ENCODE results near the gene SAMD14.

DNA sequence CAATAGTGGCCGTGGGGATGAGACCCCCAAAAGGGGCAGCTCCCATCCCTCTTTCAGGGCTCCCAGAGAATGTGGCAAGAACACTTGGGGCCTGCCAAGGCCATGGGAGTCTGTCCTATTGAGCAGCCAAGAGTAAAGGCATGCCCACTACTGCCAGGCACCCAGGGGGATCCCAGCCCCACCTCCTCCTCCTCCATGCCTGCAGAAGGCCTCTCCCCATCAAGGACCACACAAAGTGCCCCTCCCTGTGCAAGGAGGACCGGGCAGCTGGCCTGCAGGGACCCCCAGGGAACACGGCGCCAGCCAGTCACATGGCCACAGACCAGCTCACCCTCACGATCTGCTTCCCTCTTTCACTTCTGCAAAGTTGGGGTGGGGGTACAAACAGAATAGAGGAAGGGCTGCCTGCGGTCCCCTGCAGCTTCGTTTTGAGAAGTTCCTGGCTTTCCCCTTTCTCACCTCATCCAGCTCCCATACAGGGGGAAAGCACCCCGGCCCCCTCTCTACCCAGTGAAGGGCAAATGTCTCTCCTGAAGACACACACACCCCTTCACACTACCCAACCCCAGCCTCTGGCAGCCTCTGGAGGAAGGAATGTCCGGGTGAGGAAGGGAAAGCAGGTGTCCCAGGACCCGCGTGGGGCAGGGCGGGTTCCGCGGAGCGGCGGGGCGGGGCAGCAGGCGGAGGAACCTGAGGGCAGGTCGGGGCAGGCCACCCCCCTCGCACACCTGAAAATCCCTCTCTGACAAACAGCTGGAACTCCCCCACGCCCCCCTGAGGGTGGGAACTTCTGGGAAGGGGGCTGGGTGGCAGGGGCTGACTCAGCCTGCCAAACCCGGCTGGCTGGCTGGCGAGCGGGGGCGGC, 18.5 kb upstream of the SAMD14 start:
- TF ChIP-seq POLR2AphosphoS5 (IDR thresholded peaks at IDR 0.05; ENCODE audit: low read depth) (no peak), CTCF (conservative IDR thresholded peaks at IDR 0.05; ENCODE audit: low read depth in 2 of 2) (peak; percentile 13 to 17; a peak in 1 of 4 replicates), EZH2 (IDR thresholded peaks at IDR 0.05; ENCODE audit: low read depth, unreplicated experiment) (no peak), STAT1 (IDR thresholded peaks at IDR 0.05; ENCODE audit: unreplicated experiment) (no peak), REST (IDR thresholded peaks at IDR 0.05; ENCODE audit: unreplicated experiment) (no peak), EZH2phosphoT487 (IDR thresholded peaks at IDR 0.05; ENCODE audit: unreplicated experiment) (no peak), JUNB (IDR thresholded peaks at IDR 0.05; ENCODE audit: unreplicated experiment) (no peak)
- TF ChIP-seq, protein P1, sequence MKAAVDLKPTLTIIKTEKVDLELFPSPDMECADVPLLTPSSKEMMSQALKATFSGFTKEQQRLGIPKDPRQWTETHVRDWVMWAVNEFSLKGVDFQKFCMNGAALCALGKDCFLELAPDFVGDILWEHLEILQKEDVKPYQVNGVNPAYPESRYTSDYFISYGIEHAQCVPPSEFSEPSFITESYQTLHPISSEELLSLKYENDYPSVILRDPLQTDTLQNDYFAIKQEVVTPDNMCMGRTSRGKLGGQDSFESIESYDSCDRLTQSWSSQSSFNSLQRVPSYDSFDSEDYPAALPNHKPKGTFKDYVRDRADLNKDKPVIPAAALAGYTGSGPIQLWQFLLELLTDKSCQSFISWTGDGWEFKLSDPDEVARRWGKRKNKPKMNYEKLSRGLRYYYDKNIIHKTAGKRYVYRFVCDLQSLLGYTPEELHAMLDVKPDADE (IDR thresholded peaks at IDR 0.05), result no peak

Data from GM23338 (cell line).